H9 (cell line): ENCODE results near the gene C20orf173. TPM values are rescaled to one million over a fixed set of nuclear protein-coding genes. Genes with fewer than 3 reads are reported as not detected.

ENCODE experiments used
- DNase-seq: peaks from one replicate; pipeline ENCODE4 v3.0.0-alpha.2; 2017
- H2AFZ ChIP-seq: one replicate; pipeline ENCODE4 v1.6.1; 2013; ENCODE audit warnings: mild to moderate bottlenecking, low read length, control low read depth, moderate library complexity
- H2AK5ac ChIP-seq: 2 replicates; pipeline ENCODE4 v1.6.1; 2013; ENCODE audit warnings: low read length, control low read depth, mixed read lengths; ENCODE audit not compliant: insufficient read length
- H2BK120ac ChIP-seq: one replicate; pipeline ENCODE4 v1.6.1; 2013; ENCODE audit warnings: low read depth, mild to moderate bottlenecking, low read length, control low read depth, inconsistent platforms; ENCODE audit not compliant: poor library complexity, severe bottlenecking
- H2BK12ac ChIP-seq: 2 replicates; pipeline ENCODE4 v1.6.1; 2013; ENCODE audit warnings: low read length, control low read depth, mixed read lengths, low read depth; ENCODE audit not compliant: insufficient read length
- H2BK15ac ChIP-seq: 2 replicates; pipeline ENCODE4 v1.6.1; 2013; ENCODE audit warnings: low read depth, low read length, control low read depth
- H2BK20ac ChIP-seq: one replicate; pipeline ENCODE4 v1.6.1; 2013; ENCODE audit warnings: low read depth, mild to moderate bottlenecking, low read length, control low read depth, inconsistent platforms; ENCODE audit not compliant: poor library complexity, severe bottlenecking
- H2BK5ac ChIP-seq: 2 replicates; pipeline ENCODE4 v1.6.1; 2013; ENCODE audit warnings: low read length, control low read depth, mixed read lengths; ENCODE audit not compliant: insufficient read length
- H3K14ac ChIP-seq: 2 replicates; pipeline ENCODE4 v1.6.1; 2013; ENCODE audit warnings: low read length, control low read depth; ENCODE audit not compliant: insufficient read depth
- H3K18ac ChIP-seq: 2 replicates; pipeline ENCODE4 v1.6.1; 2013; ENCODE audit warnings: low read depth, mild to moderate bottlenecking, mixed read lengths, low read length, control low read depth; ENCODE audit not compliant: insufficient read length
- H3K23ac ChIP-seq: 2 replicates; pipeline ENCODE4 v1.6.1; 2013; ENCODE audit warnings: low read length, control low read depth, mixed read lengths, low read depth; ENCODE audit not compliant: insufficient read length
- H3K23me2 ChIP-seq: 2 replicates; pipeline ENCODE4 v1.6.1; 2013; ENCODE audit warnings: low read depth, mild to moderate bottlenecking, mixed read lengths, low read length, control low read depth; ENCODE audit not compliant: insufficient read length, poor library complexity, severe bottlenecking
- H3K27ac ChIP-seq: 2 replicates; pipeline ENCODE4 v1.5.1; 2013; ENCODE audit warnings: low read length, control low read depth, mixed read lengths, low read depth; ENCODE audit not compliant: insufficient read length
- H3K27me3 ChIP-seq: 2 replicates; pipeline ENCODE4 v1.6.1; 2013; ENCODE audit warnings: low read length, control low read depth, inconsistent platforms; ENCODE audit not compliant: insufficient read depth
- H3K4ac ChIP-seq: 2 replicates; pipeline ENCODE4 v1.6.1; 2013; ENCODE audit warnings: low read depth, mild to moderate bottlenecking, control low read depth, inconsistent platforms, low read length, moderate library complexity
- H3K4me1 ChIP-seq: 2 replicates; pipeline ENCODE4 v1.6.1; 2013; ENCODE audit warnings: low read length, control low read depth, inconsistent platforms; ENCODE audit not compliant: insufficient read depth
- H3K4me2 ChIP-seq: 2 replicates; pipeline ENCODE4 v1.6.1; 2013; ENCODE audit warnings: low read length, control low read depth, mixed read lengths; ENCODE audit not compliant: insufficient read length, insufficient read depth
- H3K56ac ChIP-seq: 2 replicates; pipeline ENCODE4 v1.6.1; 2013; ENCODE audit warnings: low read depth, mild to moderate bottlenecking, mixed read lengths, low read length, control low read depth; ENCODE audit not compliant: insufficient read length
- H3K79me1 ChIP-seq: 2 replicates; pipeline ENCODE4 v1.6.1; 2013; ENCODE audit warnings: low read depth, mild to moderate bottlenecking, moderate library complexity, low read length, control low read depth, inconsistent platforms; ENCODE audit not compliant: insufficient read depth, poor library complexity, severe bottlenecking
- H3K79me2 ChIP-seq: 2 replicates; pipeline ENCODE4 v1.6.1; 2013; ENCODE audit warnings: low read length, control low read depth, inconsistent platforms; ENCODE audit not compliant: insufficient read depth
- H3K9ac ChIP-seq: 2 replicates; pipeline ENCODE4 v1.6.1; 2013; ENCODE audit warnings: low read length, control low read depth, mixed read lengths; ENCODE audit not compliant: insufficient read length; ENCODE audit errors: extremely low read depth
- H3K9me3 ChIP-seq: one replicate; pipeline ENCODE4 v1.6.1; 2013; ENCODE audit warnings: low read depth, low read length, inconsistent platforms; ENCODE audit not compliant: control insufficient read depth
- H3T11ph ChIP-seq: one replicate; pipeline ENCODE4 v1.6.1; 2013; ENCODE audit warnings: mild to moderate bottlenecking, low read length, control low read depth, inconsistent platforms
- H4K20me1 ChIP-seq: one replicate; pipeline ENCODE4 v1.6.1; 2013; ENCODE audit not compliant: control insufficient read depth, insufficient read length, insufficient read depth
- H4K5ac ChIP-seq: 2 replicates; pipeline ENCODE4 v1.6.1; 2013; ENCODE audit warnings: low read depth, mild to moderate bottlenecking, mixed read lengths, low read length, control low read depth; ENCODE audit not compliant: insufficient read length
- H4K8ac ChIP-seq: replicated peaks from 2 replicates; pipeline ENCODE4 v1.6.1; 2013; ENCODE audit warnings: low read length, control low read depth, mixed read lengths, low read depth; ENCODE audit not compliant: insufficient read length
- H4K91ac ChIP-seq: 2 replicates; pipeline ENCODE4 v1.6.1; 2013; ENCODE audit warnings: low read depth, mild to moderate bottlenecking, moderate library complexity, mixed read lengths, low read length, control low read depth; ENCODE audit not compliant: insufficient read length
- H3K27ac Mint-ChIP-seq, 3 experiments: 2 replicates in 2 of 3; 3 replicates in 1 of 3; pipeline ENCODE4 v1.8.0; 2020 to 2021; ENCODE audit warnings: mixed read lengths in 3 of 3, mild to moderate bottlenecking in 1 of 3, moderate library complexity in 1 of 3
- H3K27me3 Mint-ChIP-seq: 2 replicates; pipeline ENCODE4 v1.8.0; 2021; ENCODE audit warnings: low read depth, mild to moderate bottlenecking, moderate library complexity, mixed read lengths
- H3K36me3 Mint-ChIP-seq, 3 experiments: 2 replicates in 2 of 3; 3 replicates in 1 of 3; pipeline ENCODE4 v1.8.0; 2020 to 2021; ENCODE audit warnings: low read depth in 3 of 3, mixed read lengths in 3 of 3; ENCODE audit not compliant: insufficient read depth in 1 of 3
- H3K4me1 Mint-ChIP-seq, 2 experiments: 2 replicates each; pipeline ENCODE4 v1.8.0; 2020; ENCODE audit warnings: mixed read lengths in 2 of 2
- H3K4me3 Mint-ChIP-seq, 2 experiments: 2 replicates in 1 of 2; 3 replicates in 1 of 2; pipeline ENCODE4 v1.8.0; 2020 to 2021; ENCODE audit warnings: mild to moderate bottlenecking in 2 of 2, mixed read lengths in 2 of 2, moderate library complexity in 1 of 2
- H3K9me3 Mint-ChIP-seq, 2 experiments: 2 replicates in 1 of 2; 3 replicates in 1 of 2; pipeline ENCODE4 v1.8.0; 2020; ENCODE audit warnings: mild to moderate bottlenecking in 2 of 2, mixed read lengths in 2 of 2, moderate library complexity in 1 of 2
- CTCF ChIP-seq: fragments of 200-600 bp; sonication (generic); conservative IDR thresholded peaks from 3 replicates; pipeline ENCODE4 v1.8.0; 2021; ENCODE audit warnings: antibody characterized with exemption, mild to moderate bottlenecking
- WGBS: extraction: QIAGEN DNeasy Blood & Tissue Kit; methylation state at CpG from one replicate; pipeline ENCODE4 v1.1.7; 2013; ENCODE audit warnings: missing lambda C conversion rate, low lambda C conversion rate, mixed read lengths; ENCODE audit not compliant: insufficient read length; ENCODE audit errors: extremely low coverage; 5-methylcytosine and 5-hydroxymethylcytosine counted together
- total RNA-seq: library from RNA; stranded (reverse); gene quantifications from 2 replicates; pipeline ENCODE4 v1.2.1, GENCODE V29; 2021

The C20orf173 gene
- total RNA-seq, 1 experiment from 2014 or later: not detected

- H3K4me3 Mint-ChIP-seq: no peak overlapping the region
- no CpG with 5 or more reads among the region's 10 CpGs for WGBS
- no peak overlapping the region for H3K18ac ChIP-seq
Observed at GRCh38 chr20:35508493-35509218, 20.8 kb downstream of the C20orf173 start.

More at GRCh38 chr20:35508493-35509218, 20.8 kb downstream of the C20orf173 start:
- Histone ChIP-seq H4K91ac (no peak overlapping the region), H2BK120ac (no peak overlapping the region), H2AFZ (no peak overlapping the region), H3K79me2 (no peaks in the 10 kb centered on the region), H3K27ac (no peak overlapping the region), H3K4ac (no peak overlapping the region), H2BK12ac (no peak overlapping the region), H3K14ac (no peak overlapping the region), H2BK15ac (no peak overlapping the region), H3K56ac (no peak overlapping the region), H3K23ac (no peak overlapping the region), H2BK5ac (no peak overlapping the region), H3K9ac (no peak overlapping the region), H3K9me3 (no peaks in the 10 kb centered on the region), H3K4me2 (no peak overlapping the region), H2AK5ac (no peak overlapping the region), H4K8ac (no peak overlapping the region), H2BK20ac (no peak overlapping the region), H4K5ac (no peak overlapping the region), H3K79me1 (no peaks in the 10 kb centered on the region), H3T11ph (no peak overlapping the region), H3K27me3 (no peaks in the 10 kb centered on the region), H3K23me2 (no peaks in the 10 kb centered on the region), H4K20me1 (no peaks in the 10 kb centered on the region), H3K4me1 (no peaks in the 10 kb centered on the region)
- no peaks in the 10 kb centered on the region; the same call in 1 of the 2 replicates for H3K27me3 Mint-ChIP-seq
- peaks cover 13 to 62% (median 58%) of the 10 kb centered on the region in 3 experiments; a peak in 6 of 7 replicates for H3K36me3 Mint-ChIP-seq
- H3K9me3 Mint-ChIP-seq: no peaks in the 10 kb centered on the region
- no peak overlapping the region for H3K27ac Mint-ChIP-seq
- H3K4me1 Mint-ChIP-seq: no peaks in the 10 kb centered on the region
- no peak for TF ChIP-seq CTCF
- DNase-seq: no peak
